OCI-LY7 (cell line): Measurements from ENCODE around the gene TAF1B. TPM values are rescaled to one million over a fixed set of nuclear protein-coding genes. Genes with fewer than 3 reads are reported as not detected.

ENCODE experiments used
- BruUV-seq: library from RNA; stranded (reverse); fragments of 400-500 nt; replicated peaks from 2 replicates; lab custom pipeline; 2021; lab: Mats Ljungman, UMichigan
- CTCF ChIA-PET: fragments of 300-600 bp; sonication (Branson Sonifier 250); formaldehyde crosslinking; loops from one replicate; lab custom pipeline; 2022; ENCODE audit warnings: antibody characterized with exemption; ENCODE audit not compliant: unreplicated experiment; lab: Charles Lee
- POLR2A ChIA-PET: fragments of 300-600 bp; sonication (Branson Sonifier 250); formaldehyde crosslinking; loops from one replicate; lab custom pipeline; 2022; ENCODE audit warnings: antibody characterized with exemption; lab: Charles Lee
- DNase-seq: peaks from one replicate; pipeline ENCODE4 v3.0.0-alpha.2; 2015; ENCODE audit warnings: low spot score
- H2AFZ ChIP-seq: fragments of 200-600 bp; sonication (generic), shearing (Covaris generic); 2 replicates; pipeline ENCODE4 v1.6.1; 2014; ENCODE audit warnings: mild to moderate bottlenecking, antibody characterized with exemption, low read length, moderate library complexity
- H3K27ac ChIP-seq: fragments of 200-600 bp; sonication (generic); 2 replicates; pipeline ENCODE4 v1.5.1; 2014; ENCODE audit warnings: mixed run types, low read depth, mild to moderate bottlenecking, moderate library complexity, low read length, inconsistent platforms; ENCODE audit not compliant: poor library complexity, severe bottlenecking
- H3K36me3 ChIP-seq: fragments of 200-600 bp; sonication (generic); 2 replicates; pipeline ENCODE4 v1.6.1; 2014; ENCODE audit warnings: mild to moderate bottlenecking, antibody characterized with exemption, low read length, moderate library complexity, mixed read lengths; ENCODE audit not compliant: insufficient read depth
- H3K4me1 ChIP-seq: fragments of 200-600 bp; sonication (generic); 2 replicates; pipeline ENCODE4 v1.5.1; 2014; ENCODE audit warnings: mild to moderate bottlenecking, low read length; ENCODE audit not compliant: insufficient read depth, poor library complexity, severe bottlenecking
- H3K4me2 ChIP-seq: fragments of 200-600 bp; sonication (generic); 2 replicates; pipeline ENCODE4 v1.6.1; 2014; ENCODE audit warnings: mild to moderate bottlenecking, low read length
- H3K4me3 ChIP-seq: fragments of 200-600 bp; sonication (generic); 2 replicates; pipeline ENCODE4 v1.5.1; 2014; ENCODE audit warnings: mild to moderate bottlenecking, low read depth, low read length; ENCODE audit not compliant: poor library complexity, severe bottlenecking
- H3K79me2 ChIP-seq: fragments of 200-600 bp; sonication (generic); 2 replicates; pipeline ENCODE4 v1.6.1; 2016; ENCODE audit warnings: low read depth, mild to moderate bottlenecking, low read length, moderate library complexity, mixed read lengths; ENCODE audit not compliant: insufficient read depth
- H3K9me2 ChIP-seq: fragments of 200-600 bp; sonication (generic); 2 replicates; pipeline ENCODE4 v1.6.1; 2016; ENCODE audit warnings: mild to moderate bottlenecking, low read length, mixed read lengths; ENCODE audit not compliant: insufficient read depth
- H3K9me3 ChIP-seq: fragments of 200-600 bp; sonication (generic); 2 replicates; pipeline ENCODE4 v1.6.1; 2014; ENCODE audit warnings: mild to moderate bottlenecking, mixed run types, low read length, mixed read lengths
- H4K20me1 ChIP-seq: fragments of 200-600 bp; sonication (generic); 2 replicates; pipeline ENCODE4 v1.6.1; 2014; ENCODE audit warnings: mild to moderate bottlenecking, antibody characterized with exemption, low read length, moderate library complexity, mixed read lengths; ENCODE audit not compliant: insufficient read depth
- EZH2phosphoT487 ChIP-seq: fragments of 200-600 bp; sonication (generic); IDR thresholded peaks from 2 replicates; pipeline ENCODE4 v1.6.1; 2018; ENCODE audit warnings: low read depth, borderline replicate concordance, mild to moderate bottlenecking, mixed run types, antibody characterized with exemption, low read length, moderate library complexity, mixed read lengths
- intact Hi-C: fragments of 100-400 bp; cut with micrococcal nuclease; formaldehyde crosslinking; loops from one replicate; pipeline ENCODE4 v1.10.0; 2022; ENCODE audit not compliant: unreplicated experiment
- total RNA-seq, 2 experiments: library from RNA; depleted of rRNA in 1 of 2; stranded (reverse); fragments of >200 nt in 1 of 2; shearing (Covaris generic) in 1 of 2; gene quantifications; 2 replicates each; pipeline ENCODE4 v1.2.3, GENCODE V29; 2014 to 2022
- TF ChIP-seq, protein P1 (sequence below): fragments of 200-600 bp; sonication (generic); conservative IDR thresholded peaks from 2 replicates; pipeline ENCODE4 v1.5.1; 2014; ENCODE audit warnings: mild to moderate bottlenecking, antibody characterized with exemption, low read length, moderate library complexity, mixed read lengths

The TAF1B gene
- total RNA-seq, 2 experiments from 2014 or later: 25.1 to 35.3 TPM

- no peak overlapping the region for H3K4me3 ChIP-seq
- no peak overlapping the region for H2AFZ ChIP-seq
- no peaks in the 10 kb centered on the region for H3K9me2 ChIP-seq
- no peak overlapping the region for H3K27ac ChIP-seq
- no peaks in the 10 kb centered on the region for H3K79me2 ChIP-seq
- H3K4me1 ChIP-seq: peaks cover 24% of the 10 kb centered on the region
- POLR2A ChIA-PET: no interaction called here
- H3K4me2 ChIP-seq: no peak overlapping the region
- CTCF ChIA-PET: no interaction called here
- intact Hi-C loops: no loop called here
- DNase-seq: no peak
- TF ChIP-seq, protein P1, sequence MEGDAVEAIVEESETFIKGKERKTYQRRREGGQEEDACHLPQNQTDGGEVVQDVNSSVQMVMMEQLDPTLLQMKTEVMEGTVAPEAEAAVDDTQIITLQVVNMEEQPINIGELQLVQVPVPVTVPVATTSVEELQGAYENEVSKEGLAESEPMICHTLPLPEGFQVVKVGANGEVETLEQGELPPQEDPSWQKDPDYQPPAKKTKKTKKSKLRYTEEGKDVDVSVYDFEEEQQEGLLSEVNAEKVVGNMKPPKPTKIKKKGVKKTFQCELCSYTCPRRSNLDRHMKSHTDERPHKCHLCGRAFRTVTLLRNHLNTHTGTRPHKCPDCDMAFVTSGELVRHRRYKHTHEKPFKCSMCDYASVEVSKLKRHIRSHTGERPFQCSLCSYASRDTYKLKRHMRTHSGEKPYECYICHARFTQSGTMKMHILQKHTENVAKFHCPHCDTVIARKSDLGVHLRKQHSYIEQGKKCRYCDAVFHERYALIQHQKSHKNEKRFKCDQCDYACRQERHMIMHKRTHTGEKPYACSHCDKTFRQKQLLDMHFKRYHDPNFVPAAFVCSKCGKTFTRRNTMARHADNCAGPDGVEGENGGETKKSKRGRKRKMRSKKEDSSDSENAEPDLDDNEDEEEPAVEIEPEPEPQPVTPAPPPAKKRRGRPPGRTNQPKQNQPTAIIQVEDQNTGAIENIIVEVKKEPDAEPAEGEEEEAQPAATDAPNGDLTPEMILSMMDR: no peak
- TF ChIP-seq EZH2phosphoT487: no peak
- H3K36me3 ChIP-seq: no peaks in the 10 kb centered on the region
- no peaks in the 10 kb centered on the region for H4K20me1 ChIP-seq
- no TSS peak for BruUV-seq
- no peaks in the 10 kb centered on the region for H3K9me3 ChIP-seq
These were observed 122.0 kb downstream of the TAF1B start for GRCh38 chr2:9965119-9965822.

DNA sequence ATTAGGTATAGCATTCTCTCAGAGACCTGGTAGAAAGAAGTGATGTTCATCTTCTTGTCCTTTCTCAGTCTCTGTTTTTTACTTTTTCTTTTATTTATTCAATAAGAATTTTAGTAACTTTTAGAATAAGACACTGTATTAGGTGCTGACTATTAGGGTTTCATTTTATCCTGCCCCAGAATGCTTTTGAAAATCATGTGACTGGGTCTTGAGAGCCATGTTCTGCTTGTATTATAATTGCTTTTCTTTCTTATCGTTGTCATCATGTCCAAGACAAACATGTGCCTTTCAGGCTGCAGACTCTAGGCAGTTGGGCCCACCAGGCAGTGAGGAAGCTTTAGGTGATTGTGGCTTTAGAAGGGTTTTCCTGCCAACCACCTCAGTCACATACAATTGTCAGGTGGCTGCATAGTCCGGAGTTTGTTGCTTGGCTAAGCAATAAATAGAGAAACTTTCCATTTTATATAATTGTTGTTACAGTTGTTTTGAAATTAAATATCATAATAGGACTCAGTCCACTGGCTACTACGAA, 123.3 kb downstream of the TAF1B start:
- POLR2A ChIA-PET: interaction anchor here (0.6 to 1.0 kb wide), 2 partner anchors 26 to 1400 kb away, joined by 3 read pairs; no protein-coding TSS in a partner anchor
- CTCF ChIA-PET: no interaction called here
- intact Hi-C loops: no loop called here
- BruUV-seq: no TSS peak
- Histone ChIP-seq H3K79me2 (no peaks in the 10 kb centered on the region), H3K4me2 (no peak overlapping the region), H3K27ac (no peak overlapping the region), H3K9me3 (no peaks in the 10 kb centered on the region), H4K20me1 (no peaks in the 10 kb centered on the region), H3K9me2 (no peaks in the 10 kb centered on the region), H3K4me1 (peaks cover 24% of the 10 kb centered on the region), H3K36me3 (no peaks in the 10 kb centered on the region), H3K4me3 (no peak overlapping the region), H2AFZ (no peak overlapping the region)
- DNase-seq: no peak
- no peak for TF ChIP-seq EZH2phosphoT487
- TF ChIP-seq, protein P1: no peak
